ENCODE data around the gene ANO3. TPM values are rescaled to one million over a fixed set of nuclear protein-coding genes. Genes with fewer than 3 reads are reported as not detected.
A peak's percentile ranks its signal among the peaks of the same experiment; 100 is the strongest.

ANO3 gene
- total RNA-seq, 1 experiment from 2014 or later, result not detected

GRCh38 chr11:26519469-26519868, 187.5 kb downstream of the ANO3 start:
- Histone ChIP-seq H3K9me2 (replicated peaks; ENCODE audit: insufficient read depth, low read length) (no peaks in the 10 kb centered on the region), H3K36me3 (ENCODE audit: insufficient read depth, low read length) (no peaks in the 10 kb centered on the region), H4K20me1 (ENCODE audit: insufficient read depth, low read depth, low read length) (no peaks in the 10 kb centered on the region), H3K27ac (ENCODE audit: low read length) (no peak overlapping the region), H3K79me2 (ENCODE audit: low read length) (no peaks in the 10 kb centered on the region), H3K27me3 (ENCODE audit: low read length) (no peaks in the 10 kb centered on the region), H2AFZ (ENCODE audit: low read length) (no peak overlapping the region), H3K4me3 (ENCODE audit: low read length) (no peak overlapping the region), H3K4me2 (ENCODE audit: low read depth, low read length, poor library complexity, severe bottlenecking) (no peak overlapping the region), H3K9me3 (ENCODE audit: low read length) (no peaks in the 10 kb centered on the region), H3K4me1 (ENCODE audit: low read length) (no peaks in the 10 kb centered on the region), H3K9ac (ENCODE audit: low read length) (no peak overlapping the region)
- no peak for DNase-seq

GRCh38 chr11:26522912-26523610, 191.1 kb downstream of the ANO3 start:
- Histone ChIP-seq H3K4me2 (ENCODE audit: low read depth, low read length, poor library complexity, severe bottlenecking) (no peak overlapping the region), H2AFZ (ENCODE audit: low read length) (no peak overlapping the region), H3K4me1 (ENCODE audit: low read length) (no peaks in the 10 kb centered on the region), H3K9me3 (ENCODE audit: low read length) (no peaks in the 10 kb centered on the region), H3K79me2 (ENCODE audit: low read length) (no peaks in the 10 kb centered on the region), H3K9me2 (replicated peaks; ENCODE audit: insufficient read depth, low read length) (no peaks in the 10 kb centered on the region), H3K27me3 (ENCODE audit: low read length) (no peaks in the 10 kb centered on the region), H3K4me3 (ENCODE audit: low read length) (no peak overlapping the region), H4K20me1 (ENCODE audit: insufficient read depth, low read depth, low read length) (no peaks in the 10 kb centered on the region), H3K36me3 (ENCODE audit: insufficient read depth, low read length) (no peaks in the 10 kb centered on the region), H3K9ac (ENCODE audit: low read length) (no peak overlapping the region), H3K27ac (ENCODE audit: low read length) (no peak overlapping the region)
- DNase-seq, result peak; percentile 63

GRCh38 chr11:26527685-26528084, 195.8 kb downstream of the ANO3 start:
- no peaks in the 10 kb centered on the region for H3K9me2 ChIP-seq (replicated peaks; ENCODE audit: insufficient read depth, low read length)
- no peaks in the 10 kb centered on the region for H3K9me3 ChIP-seq (ENCODE audit: low read length)
- H4K20me1 ChIP-seq (ENCODE audit: insufficient read depth, low read depth, low read length), result no peaks in the 10 kb centered on the region
- no peaks in the 10 kb centered on the region for H3K36me3 ChIP-seq (ENCODE audit: insufficient read depth, low read length)
- H3K4me2 ChIP-seq (ENCODE audit: low read depth, low read length, poor library complexity, severe bottlenecking), result no peak overlapping the region
- H3K79me2 ChIP-seq (ENCODE audit: low read length), result no peaks in the 10 kb centered on the region
- H2AFZ ChIP-seq (ENCODE audit: low read length), result no peak overlapping the region
- no peak overlapping the region for H3K27ac ChIP-seq (ENCODE audit: low read length)
- no peaks in the 10 kb centered on the region for H3K27me3 ChIP-seq (ENCODE audit: low read length)
- no peak overlapping the region for H3K9ac ChIP-seq (ENCODE audit: low read length)
- no peak overlapping the region for H3K4me3 ChIP-seq (ENCODE audit: low read length)
- DNase-seq, result no peak
- no peaks in the 10 kb centered on the region for H3K4me1 ChIP-seq (ENCODE audit: low read length)

GRCh38 chr11:26537341-26537740, 205.4 kb downstream of the ANO3 start:
- no peaks in the 10 kb centered on the region for H3K27me3 ChIP-seq (ENCODE audit: low read length)
- no peak overlapping the region for H3K4me3 ChIP-seq (ENCODE audit: low read length)
- H2AFZ ChIP-seq (ENCODE audit: low read length), result no peak overlapping the region

GRCh38 chr11:26539517-26539916, 207.6 kb downstream of the ANO3 start:
- Histone ChIP-seq H3K27ac (ENCODE audit: low read length) (no peak overlapping the region), H3K4me3 (ENCODE audit: low read length) (no peak overlapping the region), H2AFZ (ENCODE audit: low read length) (no peak overlapping the region), H4K20me1 (ENCODE audit: insufficient read depth, low read depth, low read length) (no peaks in the 10 kb centered on the region), H3K36me3 (ENCODE audit: insufficient read depth, low read length) (no peaks in the 10 kb centered on the region), H3K9ac (ENCODE audit: low read length) (no peak overlapping the region), H3K79me2 (ENCODE audit: low read length) (no peaks in the 10 kb centered on the region), H3K27me3 (ENCODE audit: low read length) (no peaks in the 10 kb centered on the region), H3K4me2 (ENCODE audit: low read depth, low read length, poor library complexity, severe bottlenecking) (no peak overlapping the region), H3K9me2 (replicated peaks; ENCODE audit: insufficient read depth, low read length) (no peaks in the 10 kb centered on the region), H3K4me1 (ENCODE audit: low read length) (no peaks in the 10 kb centered on the region), H3K9me3 (ENCODE audit: low read length) (no peaks in the 10 kb centered on the region)
- DNase-seq, result no peak

More at GRCh38 chr11:26537341-26537740, 205.4 kb downstream of the ANO3 start:
- Histone ChIP-seq H3K79me2 (ENCODE audit: low read length) (no peaks in the 10 kb centered on the region), H3K36me3 (ENCODE audit: insufficient read depth, low read length) (no peaks in the 10 kb centered on the region), H4K20me1 (ENCODE audit: insufficient read depth, low read depth, low read length) (no peaks in the 10 kb centered on the region), H3K9me2 (replicated peaks; ENCODE audit: insufficient read depth, low read length) (no peaks in the 10 kb centered on the region), H3K9me3 (ENCODE audit: low read length) (no peaks in the 10 kb centered on the region), H3K9ac (ENCODE audit: low read length) (no peak overlapping the region), H3K4me2 (ENCODE audit: low read depth, low read length, poor library complexity, severe bottlenecking) (no peak overlapping the region), H3K27ac (ENCODE audit: low read length) (no peak overlapping the region), H3K4me1 (ENCODE audit: low read length) (no peaks in the 10 kb centered on the region)
- no peak for DNase-seq

GRCh38 chr11:26541870-26542269, 209.9 kb downstream of the ANO3 start:
- Histone ChIP-seq H3K9me3 (ENCODE audit: low read length) (no peaks in the 10 kb centered on the region), H2AFZ (ENCODE audit: low read length) (no peak overlapping the region), H3K27ac (ENCODE audit: low read length) (no peak overlapping the region), H3K79me2 (ENCODE audit: low read length) (no peaks in the 10 kb centered on the region), H3K9ac (ENCODE audit: low read length) (no peak overlapping the region), H3K4me2 (ENCODE audit: low read depth, low read length, poor library complexity, severe bottlenecking) (no peak overlapping the region), H3K36me3 (ENCODE audit: insufficient read depth, low read length) (no peaks in the 10 kb centered on the region), H4K20me1 (ENCODE audit: insufficient read depth, low read depth, low read length) (no peaks in the 10 kb centered on the region), H3K4me1 (ENCODE audit: low read length) (no peaks in the 10 kb centered on the region), H3K27me3 (ENCODE audit: low read length) (no peaks in the 10 kb centered on the region), H3K4me3 (ENCODE audit: low read length) (no peak overlapping the region), H3K9me2 (replicated peaks; ENCODE audit: insufficient read depth, low read length) (no peaks in the 10 kb centered on the region)
- DNase-seq, result no peak

- H3K9me2 ChIP-seq (replicated peaks; ENCODE audit: insufficient read depth, low read length), result no peaks in the 10 kb centered on the region
- DNase-seq, result no peak
- no peaks in the 10 kb centered on the region for H3K79me2 ChIP-seq (ENCODE audit: low read length)
- H3K4me3 ChIP-seq (ENCODE audit: low read length), result no peak overlapping the region
- no peak overlapping the region for H3K27ac ChIP-seq (ENCODE audit: low read length)
- no peaks in the 10 kb centered on the region for H3K36me3 ChIP-seq (ENCODE audit: insufficient read depth, low read length)
- H2AFZ ChIP-seq (ENCODE audit: low read length), result no peak overlapping the region
- H3K27me3 ChIP-seq (ENCODE audit: low read length), result no peaks in the 10 kb centered on the region
- H4K20me1 ChIP-seq (ENCODE audit: insufficient read depth, low read depth, low read length), result no peaks in the 10 kb centered on the region
- no peak overlapping the region for H3K4me2 ChIP-seq (ENCODE audit: low read depth, low read length, poor library complexity, severe bottlenecking)
- no peaks in the 10 kb centered on the region for H3K9me3 ChIP-seq (ENCODE audit: low read length)
- H3K9ac ChIP-seq (ENCODE audit: low read length), result no peak overlapping the region
- H3K4me1 ChIP-seq (ENCODE audit: low read length), result no peaks in the 10 kb centered on the region
These were observed 217.2 kb downstream of the ANO3 start for GRCh38 chr11:26549176-26549575.

- H2AFZ ChIP-seq (ENCODE audit: low read length), result no peak overlapping the region
- H3K4me1 ChIP-seq (ENCODE audit: low read length), result no peaks in the 10 kb centered on the region
- no peak for DNase-seq
- no peaks in the 10 kb centered on the region for H3K9me3 ChIP-seq (ENCODE audit: low read length)
- no peaks in the 10 kb centered on the region for H3K79me2 ChIP-seq (ENCODE audit: low read length)
- H3K4me2 ChIP-seq (ENCODE audit: low read depth, low read length, poor library complexity, severe bottlenecking), result no peak overlapping the region
- H3K36me3 ChIP-seq (ENCODE audit: insufficient read depth, low read length), result no peaks in the 10 kb centered on the region
- no peak overlapping the region for H3K27ac ChIP-seq (ENCODE audit: low read length)
- H3K27me3 ChIP-seq (ENCODE audit: low read length), result no peaks in the 10 kb centered on the region
- no peaks in the 10 kb centered on the region for H4K20me1 ChIP-seq (ENCODE audit: insufficient read depth, low read depth, low read length)
- no peak overlapping the region for H3K4me3 ChIP-seq (ENCODE audit: low read length)
- H3K9ac ChIP-seq (ENCODE audit: low read length), result no peak overlapping the region
- no peaks in the 10 kb centered on the region for H3K9me2 ChIP-seq (replicated peaks; ENCODE audit: insufficient read depth, low read length)
These were observed 218.1 kb downstream of the ANO3 start for GRCh38 chr11:26550022-26550421.

All from Karpas-422 (cell line).